ENCODE measurements around the gene SPN. TPM values are rescaled to one million over a fixed set of nuclear protein-coding genes. Genes with fewer than 3 reads are reported as not detected.

The SPN gene
- total and polyA plus RNA-seq, 9 of the 15 experiments (the other 6 are each of a cell fraction or from before 2014, with no cell fraction given): 24.3 to 225 (median 79.4) TPM

GRCh38 chr16:29689490-29690351 is 26.7 kb downstream of the SPN start (continued):
- 0 out of 4 replicates have a peak, but pooled peaks of 1 of the 2 experiments have one; percentile 48 for TF ChIP-seq SIN3A (IDR thresholded peaks at IDR 0.05; ENCODE audit: borderline replicate concordance in 2 of 2, control insufficient read depth in 1 of 2, low read depth in 2 of 2, low read length in 2 of 2)
- TF ChIP-seq KLF1 (tag; IDR thresholded peaks at IDR 0.05): peak; percentile 79
- TF ChIP-seq SMARCA5 (IDR thresholded peaks at IDR 0.05): peak; percentile 84
- 0 out of 2 replicates have a peak, but pooled peaks have one; percentile 32 for TF ChIP-seq FOXP4 (CRISPR knock-in tag; IDR thresholded peaks at IDR 0.05; ENCODE audit: borderline replicate concordance)
- peak; percentile 79; the same call in 1 of the 2 replicates for TF ChIP-seq SMARCA4 (IDR thresholded peaks at IDR 0.05)
- TF ChIP-seq PML (IDR thresholded peaks at IDR 0.05; ENCODE audit: low read length): peak; percentile 50; the same call in 1 of the 2 replicates
- TF ChIP-seq MNT (conservative IDR thresholded peaks at IDR 0.05): peak; percentile 52 to 60; a peak in 3 of 4 replicates
- peak; percentile 58 for TF ChIP-seq MTA2 (IDR thresholded peaks at IDR 0.05; ENCODE audit: low read depth)
- peak; percentile 92 for TF ChIP-seq NR2C1 (IDR thresholded peaks at IDR 0.05)
- TF ChIP-seq NR2C1 (tag; IDR thresholded peaks at IDR 0.05): peak; percentile 95
- peak; percentile 12; the same call in 1 of the 2 replicates for TF ChIP-seq KLF13 (tag; IDR thresholded peaks at IDR 0.05; ENCODE audit: borderline replicate concordance, low read depth)
- 0 out of 2 replicates have a peak, but pooled peaks have one; percentile 37 for TF ChIP-seq FOXP1 (CRISPR knock-in tag; IDR thresholded peaks at IDR 0.05)
- peak; percentile 61; the same call in 1 of the 2 replicates for TF ChIP-seq RFX1 (IDR thresholded peaks at IDR 0.05)
- peak; percentile 98 for TF ChIP-seq ZBTB33 (CRISPR knock-in tag; IDR thresholded peaks at IDR 0.05)
- TF ChIP-seq EP400 (IDR thresholded peaks at IDR 0.05): peak; percentile 39
- peak; percentile 96 for TF ChIP-seq SMAD4 (CRISPR knock-in tag; conservative IDR thresholded peaks at IDR 0.05)
- peak; percentile 80; the same call in 1 of the 2 replicates for TF ChIP-seq MBD1 (CRISPR knock-in tag; IDR thresholded peaks at IDR 0.05)
- peak; percentile 77 for TF ChIP-seq CEBPG (CRISPR knock-in tag; IDR thresholded peaks at IDR 0.05)
- peak in 1 of 2 experiments; percentile 56; a peak in 2 of 4 replicates for TF ChIP-seq CEBPG (tag; conservative IDR thresholded peaks at IDR 0.05 in 1 of 2, IDR thresholded peaks at IDR 0.05 in 1 of 2)
- peak in 1 of 2 experiments; percentile 55; a peak in 2 of 3 replicates for TF ChIP-seq CBX3 (IDR thresholded peaks at IDR 0.05; ENCODE audit: borderline replicate concordance in 1 of 2, low read length in 2 of 2)
